Globus pallidus (tissue), 1 donor: Measurements from ENCODE around the gene ANKEF1.

ENCODE experiments used
- DNase-seq: peaks from one replicate; pipeline ENCODE4 v3.0.0-alpha.2; 2015; ENCODE audit warnings: low spot score

The ANKEF1 gene

GRCh38 chr20:10089871-10090587 lies 55.2 kb downstream of the ANKEF1 start:
- no peak for DNase-seq

- peak; percentile 48 for DNase-seq
Measured at GRCh38 chr20:10090588-10091166, 55.9 kb downstream of the ANKEF1 start.

GRCh38 chr20:10093087-10093591 lies 58.4 kb downstream of the ANKEF1 start:
- DNase-seq: no peak

GRCh38 chr20:10094566-10095173 lies 59.9 kb downstream of the ANKEF1 start:
- no peak for DNase-seq

- DNase-seq: no peak
Measured at GRCh38 chr20:10096790-10097189, 62.0 kb downstream of the ANKEF1 start.

- DNase-seq: no peak
Measured at GRCh38 chr20:10105046-10105445, 70.3 kb downstream of the ANKEF1 start.
